Ishikawa (cell line): ENCODE measurements around the gene USP32.

Source experiments
- CEBPB ChIP-seq: IDR thresholded peaks from 2 replicates; pipeline ENCODE4 v1.6.1; 2012
- CREB1 ChIP-seq: IDR thresholded peaks from 2 replicates; pipeline ENCODE4 v1.6.1; 2012; ENCODE audit warnings: low read depth
- EGR1 ChIP-seq: IDR thresholded peaks from 2 replicates; pipeline ENCODE4 v1.6.1; 2012
- EP300 ChIP-seq: IDR thresholded peaks from 2 replicates; pipeline ENCODE4 v1.6.1; 2012; ENCODE audit warnings: borderline replicate concordance
- FOXM1 ChIP-seq: IDR thresholded peaks from 2 replicates; pipeline ENCODE4 v1.6.1; 2012; ENCODE audit warnings: low read depth, borderline replicate concordance
- NFIC ChIP-seq: IDR thresholded peaks from 2 replicates; pipeline ENCODE4 v1.6.1; 2012
- RAD21 ChIP-seq: IDR thresholded peaks from 2 replicates; pipeline ENCODE4 v1.6.1; 2012; ENCODE audit warnings: low read depth
- REST ChIP-seq: IDR thresholded peaks from 2 replicates; pipeline ENCODE4 v1.6.1; 2012; ENCODE audit warnings: low read depth, mild to moderate bottlenecking
- TAF1 ChIP-seq: IDR thresholded peaks from 2 replicates; pipeline ENCODE4 v1.6.1; 2012; ENCODE audit warnings: low read depth, mild to moderate bottlenecking
- TCF12 ChIP-seq: IDR thresholded peaks from 2 replicates; pipeline ENCODE4 v1.6.1; 2012; ENCODE audit warnings: low read depth
- TEAD4 ChIP-seq: IDR thresholded peaks from 2 replicates; pipeline ENCODE4 v1.6.1; 2012
- YY1 ChIP-seq: IDR thresholded peaks from 2 replicates; pipeline ENCODE4 v1.6.1; 2012; ENCODE audit warnings: low read depth
- ZBTB7A ChIP-seq: IDR thresholded peaks from 2 replicates; pipeline ENCODE4 v1.6.1; 2012; ENCODE audit warnings: low read depth
- TF ChIP-seq, protein P1 (sequence below): IDR thresholded peaks from 2 replicates; pipeline ENCODE4 v1.6.1; 2012
- TF ChIP-seq, protein P2 (sequence below): IDR thresholded peaks from 2 replicates; pipeline ENCODE4 v1.6.1; 2012

Gene USP32

GRCh38 chr17:60328679-60329078 is 63.3 kb downstream of the USP32 start:
- TF ChIP-seq NFIC = no peak
- TF ChIP-seq ZBTB7A = no peak

GRCh38 chr17:60327901-60328273 is 64.0 kb downstream of the USP32 start:
- TF ChIP-seq, protein P1, sequence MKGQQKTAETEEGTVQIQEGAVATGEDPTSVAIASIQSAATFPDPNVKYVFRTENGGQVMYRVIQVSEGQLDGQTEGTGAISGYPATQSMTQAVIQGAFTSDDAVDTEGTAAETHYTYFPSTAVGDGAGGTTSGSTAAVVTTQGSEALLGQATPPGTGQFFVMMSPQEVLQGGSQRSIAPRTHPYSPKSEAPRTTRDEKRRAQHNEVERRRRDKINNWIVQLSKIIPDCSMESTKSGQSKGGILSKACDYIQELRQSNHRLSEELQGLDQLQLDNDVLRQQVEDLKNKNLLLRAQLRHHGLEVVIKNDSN = no peak
- TF ChIP-seq FOXM1 (no peak), EGR1 (no peak), ZBTB7A (no peak)

GRCh38 chr17:60327134-60327900 is 64.6 kb downstream of the USP32 start:
- no peak for TF ChIP-seq CREB1
- TF ChIP-seq NFIC = no peak
- TF ChIP-seq YY1 = no peak
- no peak for TF ChIP-seq EGR1

DNA sequence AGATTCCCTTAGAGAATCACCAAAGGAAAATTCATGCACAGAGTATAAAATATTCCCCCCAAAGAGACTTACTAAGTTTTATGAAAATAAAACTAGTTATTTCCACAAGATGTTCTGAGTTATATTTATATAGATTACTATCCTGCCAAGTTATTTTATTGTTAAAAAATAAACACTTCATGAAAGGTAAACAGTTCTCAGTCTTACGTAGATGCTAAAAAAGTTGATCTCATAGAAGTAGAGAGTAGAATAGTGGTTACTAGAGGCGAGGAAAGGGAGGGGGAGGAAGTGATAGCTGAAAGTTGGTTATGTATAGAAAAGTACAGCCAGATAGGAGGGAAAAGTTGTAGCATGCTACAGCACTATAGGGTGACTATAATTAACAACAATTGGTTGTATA is 65.2 kb downstream of the USP32 start:
- TF ChIP-seq CEBPB (no peak), EGR1 (no peak), REST (no peak), CREB1 (no peak), TEAD4 (no peak)

- TF ChIP-seq ZBTB7A (no peak), TAF1 (no peak), FOXM1 (no peak), YY1 (no peak), EP300 (no peak), RAD21 (no peak), REST (no peak), CEBPB (no peak), TEAD4 (no peak), NFIC (no peak), CREB1 (no peak), EGR1 (no peak), TCF12 (no peak)
- TF ChIP-seq, protein P2, sequence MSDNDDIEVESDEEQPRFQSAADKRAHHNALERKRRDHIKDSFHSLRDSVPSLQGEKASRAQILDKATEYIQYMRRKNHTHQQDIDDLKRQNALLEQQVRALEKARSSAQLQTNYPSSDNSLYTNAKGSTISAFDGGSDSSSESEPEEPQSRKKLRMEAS = no peak
- TF ChIP-seq, protein P1 = no peak
Observed at GRCh38 chr17:60325730-60326524, 66.0 kb downstream of the USP32 start.

- no peak for TF ChIP-seq EP300
- no peak for TF ChIP-seq CREB1
- no peak for TF ChIP-seq FOXM1
- TF ChIP-seq TCF12 = no peak
- no peak for TF ChIP-seq RAD21
- no peak for TF ChIP-seq EGR1
- no peak for TF ChIP-seq TAF1
Observed at GRCh38 chr17:60323754-60324153, 68.2 kb downstream of the USP32 start.

GRCh38 chr17:60322056-60322387 is 69.9 kb downstream of the USP32 start:
- TF ChIP-seq TCF12 (no peak), ZBTB7A (no peak)
- TF ChIP-seq, protein P1 = no peak
